Breast epithelium (tissue), 4 donors: Measurements from ENCODE around the gene GID4. TPM values are rescaled to one million over a fixed set of nuclear protein-coding genes. Genes with fewer than 3 reads are reported as not detected.

ENCODE experiments used
- DNase-seq, 2 donors: peaks; one replicate each; pipeline ENCODE4 v3.0.0-alpha.2; 2019; ENCODE audit warnings: low spot score in 2 of 2
- H3K27ac ChIP-seq, 2 donors: fragments of 200-600 bp; sonication (generic) in 1 of 2; one replicate each; pipeline ENCODE4 v1.5.1; 2016 to 2019; ENCODE audit warnings: mild to moderate bottlenecking in 1 of 2
- H3K27me3 ChIP-seq, 2 donors: fragments of 200-600 bp; sonication (generic) in 1 of 2; one replicate each; pipeline versions ENCODE4 v1.5.1 to v1.6.0; 2017 to 2019; ENCODE audit warnings: control low read depth in 1 of 2, mild to moderate bottlenecking in 1 of 2
- H3K36me3 ChIP-seq: fragments of 200-600 bp; one replicate; pipeline ENCODE4 v1.5.1; 2019
- H3K4me1 ChIP-seq, 2 donors: fragments of 200-600 bp; sonication (generic); one replicate each; pipeline ENCODE4 v1.5.1; 2016 to 2019; ENCODE audit warnings: control low read depth in 1 of 2
- H3K4me3 ChIP-seq, 3 donors: fragments of 200-600 bp; sonication (generic); 1 replicate in 2 of 3; 2 replicates in 1 of 3; pipeline ENCODE4 v1.5.1; 2016 to 2019; ENCODE audit warnings: mild to moderate bottlenecking in 3 of 3, moderate library complexity in 2 of 3
- H3K9me3 ChIP-seq, 2 donors: fragments of 200-600 bp; sonication (generic) in 1 of 2; one replicate each; pipeline ENCODE4 v1.5.1; 2016 to 2019; ENCODE audit warnings: control low read depth in 1 of 2
- POLR2A ChIP-seq: fragments of 450-650 bp; IDR thresholded peaks from one replicate; pipeline ENCODE4 v1.6.1; 2016; ENCODE audit warnings: antibody characterized with exemption, mild to moderate bottlenecking, moderate library complexity
- POLR2AphosphoS5 ChIP-seq, 3 donors: sonication (generic); formaldehyde crosslinking; IDR thresholded peaks; one replicate each; pipeline ENCODE4 v1.6.1; 2017; ENCODE audit warnings: antibody characterized with exemption in 3 of 3
- intact Hi-C: fragments of 100-400 bp; cut with DNase I; formaldehyde crosslinking; loops from one replicate; pipeline ENCODE4 v1.15.1; 2023; ENCODE audit warnings: low total_unique reads
- total RNA-seq, 3 donors: library from RNA; depleted of rRNA; stranded (reverse); fragments of >200 nt; gene quantifications; one replicate each; pipeline ENCODE4 v1.1.0, GENCODE V29; 2016
- TF ChIP-seq, protein P1 (sequence below), 3 donors: fragments of 450-650 bp; IDR thresholded peaks; one replicate each; pipeline ENCODE4 v1.5.1; 2016 to 2017; ENCODE audit warnings: antibody characterized with exemption in 3 of 3, mild to moderate bottlenecking in 3 of 3, moderate library complexity in 3 of 3

Gene GID4
- 10 to 100 TPM; 11.1 to 23.8 (median 12.1) TPM for total RNA-seq

DNA sequence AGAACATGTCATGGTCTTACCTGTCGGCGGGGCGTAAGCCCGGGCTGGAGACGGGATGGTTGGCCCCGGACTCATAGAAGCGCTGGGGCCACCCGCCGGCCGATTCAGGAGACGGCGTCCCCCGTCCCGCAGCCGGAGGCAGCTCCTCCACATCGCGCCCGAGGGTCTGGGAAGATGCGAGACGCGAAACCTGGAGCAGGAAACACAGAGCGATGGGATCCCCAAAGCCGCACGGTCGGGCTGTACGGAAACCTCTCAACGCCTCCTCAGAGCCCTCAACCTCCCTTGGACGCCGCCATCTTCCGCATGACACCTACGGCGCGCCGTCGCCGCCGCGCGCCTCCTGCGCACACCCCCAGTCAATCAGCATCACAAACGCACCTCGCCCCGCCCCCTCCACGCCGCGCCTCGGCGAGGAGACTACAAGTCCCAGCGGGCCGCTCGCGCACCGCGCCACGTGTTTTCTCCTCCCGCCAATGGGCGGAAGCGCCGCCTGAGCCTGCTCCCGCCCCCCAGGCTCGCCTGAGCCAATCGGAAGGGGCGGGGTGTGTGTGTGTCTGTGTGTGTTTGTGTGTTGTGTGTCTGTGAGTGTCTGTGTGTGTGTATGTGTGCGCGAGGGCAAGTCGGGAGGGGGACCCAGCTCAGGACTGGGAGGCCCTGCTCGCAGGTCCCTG lies at the start of gene GID4, which contains the start of gene ATPAF2:
Gene GID4 (plus strand): TSS at position 548 of the 674 bp plus-strand sequence. CDS start 57 bp downstream, at position 605.
Gene ATPAF2 (minus strand): TSS at position 308 of the 674 bp plus-strand sequence. CDS start 155 bp downstream, at position 153.
- Histone ChIP-seq H3K9me3 (no peaks in the 10 kb centered on the region), H3K36me3 (no peaks in the 10 kb centered on the region), H3K4me1 (peaks cover 16 to 28% of the 10 kb centered on the region in 2 donors), H3K27ac (peak within 1 kb of the TSS; percentile 61 to 90), H3K27me3 (no peaks in the 10 kb centered on the region), H3K4me3 (peak within 1 kb of the TSS; percentile 81 to 99 (median 91))
- TF ChIP-seq POLR2AphosphoS5 (IDR thresholded peaks at IDR 0.05): peak; percentile 66 to 89 (median 82)
- no peak for TF ChIP-seq POLR2A
- TF ChIP-seq, protein P1, sequence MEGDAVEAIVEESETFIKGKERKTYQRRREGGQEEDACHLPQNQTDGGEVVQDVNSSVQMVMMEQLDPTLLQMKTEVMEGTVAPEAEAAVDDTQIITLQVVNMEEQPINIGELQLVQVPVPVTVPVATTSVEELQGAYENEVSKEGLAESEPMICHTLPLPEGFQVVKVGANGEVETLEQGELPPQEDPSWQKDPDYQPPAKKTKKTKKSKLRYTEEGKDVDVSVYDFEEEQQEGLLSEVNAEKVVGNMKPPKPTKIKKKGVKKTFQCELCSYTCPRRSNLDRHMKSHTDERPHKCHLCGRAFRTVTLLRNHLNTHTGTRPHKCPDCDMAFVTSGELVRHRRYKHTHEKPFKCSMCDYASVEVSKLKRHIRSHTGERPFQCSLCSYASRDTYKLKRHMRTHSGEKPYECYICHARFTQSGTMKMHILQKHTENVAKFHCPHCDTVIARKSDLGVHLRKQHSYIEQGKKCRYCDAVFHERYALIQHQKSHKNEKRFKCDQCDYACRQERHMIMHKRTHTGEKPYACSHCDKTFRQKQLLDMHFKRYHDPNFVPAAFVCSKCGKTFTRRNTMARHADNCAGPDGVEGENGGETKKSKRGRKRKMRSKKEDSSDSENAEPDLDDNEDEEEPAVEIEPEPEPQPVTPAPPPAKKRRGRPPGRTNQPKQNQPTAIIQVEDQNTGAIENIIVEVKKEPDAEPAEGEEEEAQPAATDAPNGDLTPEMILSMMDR (IDR thresholded peaks at IDR 0.05): no peak
- intact Hi-C loops: loop anchor here (10.0 kb wide), 1 partner anchor 224 kb away; no protein-coding TSS in a partner anchor
- DNase-seq: peak; percentile 99 to 100

DNA sequence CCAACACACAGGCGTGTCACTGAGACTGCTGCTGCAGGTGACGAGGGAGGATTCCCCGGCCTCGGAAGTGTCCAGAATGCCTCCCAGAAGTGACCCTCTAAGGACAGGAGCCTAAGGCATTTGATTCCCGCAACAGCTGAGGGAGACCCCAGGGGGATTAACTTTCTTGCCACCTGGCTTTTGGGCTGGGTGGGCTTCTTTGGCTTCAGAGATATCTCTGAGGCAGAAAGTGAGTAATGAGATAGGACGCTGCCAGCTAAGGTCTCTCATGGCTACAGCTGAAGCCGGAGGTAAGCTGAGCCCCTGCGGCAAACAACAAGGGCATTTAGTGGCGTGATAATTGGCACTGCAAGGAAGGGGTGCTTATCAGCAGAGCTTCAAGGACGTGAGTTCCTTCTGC lies 49.6 kb upstream of the GID4 start:
- intact Hi-C loops: no loop called here
- no peaks in the 10 kb centered on the region for H3K27me3 ChIP-seq
- TF ChIP-seq POLR2A (no peak), POLR2AphosphoS5 (IDR thresholded peaks at IDR 0.05) (no peak)
- TF ChIP-seq, protein P1 (IDR thresholded peaks at IDR 0.05): no peak
- H3K36me3 ChIP-seq: no peaks in the 10 kb centered on the region
- no peaks in the 10 kb centered on the region for H3K4me1 ChIP-seq
- H3K9me3 ChIP-seq: no peaks in the 10 kb centered on the region
- no peak for DNase-seq
- H3K27ac ChIP-seq: no peak overlapping the region
- no peak overlapping the region for H3K4me3 ChIP-seq

DNA sequence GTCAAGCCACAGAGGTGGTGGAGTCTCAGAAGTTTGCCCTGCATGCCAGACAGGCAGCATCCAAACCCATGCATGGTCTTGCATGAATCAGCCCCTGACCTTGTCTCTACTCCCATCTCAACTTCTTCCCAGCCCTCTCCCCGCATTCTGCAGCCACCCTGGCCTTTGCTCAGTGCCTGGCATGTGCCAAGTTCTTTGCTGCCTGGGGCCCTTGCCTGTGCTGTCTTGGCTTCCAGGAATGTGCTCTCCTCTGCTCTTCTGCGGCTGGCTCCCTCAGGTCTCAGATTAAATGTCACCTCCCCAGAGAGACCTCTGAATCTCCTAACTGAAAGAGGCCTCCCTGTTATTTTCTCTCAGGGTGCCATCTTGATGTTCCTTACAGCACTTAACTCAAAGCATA lies 48.9 kb upstream of the GID4 start:
- no peak for DNase-seq
- intact Hi-C loops: no loop called here
- Histone ChIP-seq H3K27me3 (no peaks in the 10 kb centered on the region), H3K4me3 (no peak overlapping the region), H3K9me3 (no peaks in the 10 kb centered on the region), H3K36me3 (no peaks in the 10 kb centered on the region), H3K27ac (peak overlapping the region; percentile 2 to 36), H3K4me1 (no peaks in the 10 kb centered on the region)
- TF ChIP-seq POLR2A (no peak), POLR2AphosphoS5 (IDR thresholded peaks at IDR 0.05) (no peak)
- TF ChIP-seq, protein P1 (IDR thresholded peaks at IDR 0.05): no peak

DNA sequence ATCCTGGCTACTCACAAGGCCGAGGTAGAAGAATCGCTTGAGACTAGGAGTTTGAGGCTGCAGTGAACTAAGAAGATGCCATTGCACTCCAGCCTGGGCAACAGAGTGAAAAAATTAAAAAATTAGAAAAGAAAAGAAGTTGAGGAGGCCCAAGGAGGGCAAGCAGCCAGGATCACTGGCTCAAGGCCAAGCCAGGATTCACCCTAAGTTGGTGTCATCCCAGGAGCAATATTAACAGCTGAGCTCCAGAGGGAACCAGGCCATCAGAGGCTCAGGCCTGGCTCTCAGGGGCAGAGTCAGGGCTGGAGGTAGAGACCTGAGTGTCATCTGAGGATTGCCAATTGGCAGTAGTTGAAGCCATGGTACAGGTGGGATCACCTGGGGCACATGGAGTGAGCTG lies 45.8 kb upstream of the GID4 start:
- no peaks in the 10 kb centered on the region for H3K27me3 ChIP-seq
- H3K36me3 ChIP-seq: no peaks in the 10 kb centered on the region
- intact Hi-C loops: no loop called here
- TF ChIP-seq POLR2A: no peak
- TF ChIP-seq, protein P1 (IDR thresholded peaks at IDR 0.05): no peak
- TF ChIP-seq POLR2AphosphoS5 (IDR thresholded peaks at IDR 0.05): no peak
- no peak for DNase-seq
- no peaks in the 10 kb centered on the region for H3K9me3 ChIP-seq
- H3K4me3 ChIP-seq: no peak overlapping the region
- H3K27ac ChIP-seq: no peak overlapping the region
- H3K4me1 ChIP-seq: no peaks in the 10 kb centered on the region

DNA sequence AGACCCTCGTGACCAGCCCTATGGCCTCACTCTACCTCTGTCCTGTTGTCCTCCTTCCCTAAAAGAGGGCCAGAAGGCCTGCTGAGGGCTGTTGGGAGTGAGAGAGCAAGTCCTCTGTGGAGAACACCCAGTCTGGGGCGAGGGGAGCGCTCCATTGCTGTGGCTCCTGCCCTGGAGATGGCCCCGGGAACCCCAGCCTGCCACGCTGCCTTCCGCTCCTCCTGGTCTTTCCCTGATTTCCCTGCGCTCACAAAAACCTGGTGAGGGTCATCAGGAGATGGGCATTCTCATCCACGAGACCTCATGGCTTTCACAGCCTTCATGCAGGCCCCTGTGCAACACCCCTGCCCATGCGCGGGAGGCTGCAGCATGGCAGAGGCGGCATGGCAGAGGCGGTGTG lies 45.4 kb upstream of the GID4 start:
- H3K9me3 ChIP-seq: no peaks in the 10 kb centered on the region
- no peaks in the 10 kb centered on the region for H3K4me1 ChIP-seq
- no peaks in the 10 kb centered on the region for H3K27me3 ChIP-seq
- H3K27ac ChIP-seq: no peak overlapping the region
- TF ChIP-seq, protein P1 (IDR thresholded peaks at IDR 0.05): no peak
- TF ChIP-seq POLR2AphosphoS5 (IDR thresholded peaks at IDR 0.05) (no peak), POLR2A (no peak)
- intact Hi-C loops: no loop called here
- no peak for DNase-seq
- no peak overlapping the region for H3K4me3 ChIP-seq
- no peaks in the 10 kb centered on the region for H3K36me3 ChIP-seq
